Caki2 (cell line): ENCODE measurements around the gene CCR4. TPM values are rescaled to one million over a fixed set of nuclear protein-coding genes. Genes with fewer than 3 reads are reported as not detected.
A peak's percentile ranks its signal among the peaks of the same experiment; 100 is the strongest.
"Not testable (repeated sequence)": the region's sequence is repeated elsewhere in the genome, so short reads cannot be mapped to it uniquely, and the experiment has no call there.

Source experiments
- DNase-seq: peaks from one replicate; pipeline ENCODE4 v3.0.0-alpha.2; 2015; ENCODE audit warnings: low read depth
- in situ Hi-C: cut with HindIII; loops from 2 replicates; pipeline ENCODE4 v1.10.0; 2016; ENCODE audit warnings: low sequenced_read_pairs, low pct_unique_long_range_greater_than_20kb, mixed read lengths
- total RNA-seq: library from RNA; depleted of rRNA; stranded (reverse); fragments of >200 nt; shearing (Covaris generic); gene quantifications from 2 replicates; pipeline ENCODE4 v1.2.3, GENCODE V29; 2014; ENCODE audit warnings: low replicate concordance; rRNA removed

Gene CCR4
- not detected in 2 replicates for total RNA-seq

GRCh38 chr3:32951410-32951811, at the start of gene CCR4:
Gene CCR4, plus strand, starts transcription at chr3:32951644. Its CDS starts 1,779 bp downstream, at chr3:32953423.
- in situ Hi-C loops, result no loop called here
- no peak for DNase-seq

GRCh38 chr3:32902887-32903371, 48.5 kb upstream of the CCR4 start:
- in situ Hi-C loops, result not testable (repeated sequence)
- DNase-seq, result peak; percentile 42

GRCh38 chr3:32903953-32904352, 47.5 kb upstream of the CCR4 start:
- no peak for DNase-seq
- in situ Hi-C loops, result no loop called here

- DNase-seq, result no peak
- in situ Hi-C loops, result no loop called here
Observed at GRCh38 chr3:32909999-32910398, 41.4 kb upstream of the CCR4 start.

- DNase-seq, result no peak
- in situ Hi-C loops, result no loop called here
Observed at GRCh38 chr3:32910954-32911353, 40.5 kb upstream of the CCR4 start.

- DNase-seq, result no peak
- in situ Hi-C loops, result no loop called here
Observed at GRCh38 chr3:32912046-32912445, 39.4 kb upstream of the CCR4 start.

- in situ Hi-C loops, result no loop called here
- no peak for DNase-seq
Observed at GRCh38 chr3:32913790-32914446, 37.5 kb upstream of the CCR4 start.

- DNase-seq, result no peak
- in situ Hi-C loops, result no loop called here
Observed at GRCh38 chr3:32919920-32920319, 31.5 kb upstream of the CCR4 start.

GRCh38 chr3:32922078-32922477, 29.4 kb upstream of the CCR4 start:
- no peak for DNase-seq
- in situ Hi-C loops, result no loop called here

GRCh38 chr3:32930161-32930560, 21.3 kb upstream of the CCR4 start:
- no peak for DNase-seq
- in situ Hi-C loops, result no loop called here

- in situ Hi-C loops, DNase-seq: not testable (repeated sequence)
Observed at GRCh38 chr3:32931273-32931672, 20.2 kb upstream of the CCR4 start.

GRCh38 chr3:32934150-32934742, 17.2 kb upstream of the CCR4 start:
- no peak for DNase-seq
- in situ Hi-C loops, result no loop called here

GRCh38 chr3:32937331-32937730, 14.1 kb upstream of the CCR4 start:
- no peak for DNase-seq
- in situ Hi-C loops, result no loop called here

GRCh38 chr3:32939531-32940284, 11.7 kb upstream of the CCR4 start:
- DNase-seq, in situ Hi-C loops: not testable (repeated sequence)

- no peak for DNase-seq
- in situ Hi-C loops, result no loop called here
Observed at GRCh38 chr3:32940726-32941125, 10.7 kb upstream of the CCR4 start.

- in situ Hi-C loops, result no loop called here
- no peak for DNase-seq
Observed at GRCh38 chr3:32945136-32945535, 6.3 kb upstream of the CCR4 start.

GRCh38 chr3:32945598-32945997, 5.8 kb upstream of the CCR4 start:
- DNase-seq, in situ Hi-C loops: not testable (repeated sequence)

GRCh38 chr3:32946973-32947788, 4.3 kb upstream of the CCR4 start:
- DNase-seq, result no peak
- in situ Hi-C loops, result no loop called here
